HG02840 (cell line): ENCODE results near the gene IFITM10.

Experiments used
- ATAC-seq: cut with Tn5 transposase; IDR thresholded peaks from one replicate; pipeline ENCODE4 v1.9.1; 2021; ENCODE audit warnings: mild to moderate bottlenecking, moderate library complexity, moderate number of reproducible peaks; ENCODE audit not compliant: unreplicated experiment, low FRiP score

Gene IFITM10

GRCh38 chr11:1727096-1727690 is 23.2 kb downstream of the IFITM10 start:
- no peak for ATAC-seq

DNA sequence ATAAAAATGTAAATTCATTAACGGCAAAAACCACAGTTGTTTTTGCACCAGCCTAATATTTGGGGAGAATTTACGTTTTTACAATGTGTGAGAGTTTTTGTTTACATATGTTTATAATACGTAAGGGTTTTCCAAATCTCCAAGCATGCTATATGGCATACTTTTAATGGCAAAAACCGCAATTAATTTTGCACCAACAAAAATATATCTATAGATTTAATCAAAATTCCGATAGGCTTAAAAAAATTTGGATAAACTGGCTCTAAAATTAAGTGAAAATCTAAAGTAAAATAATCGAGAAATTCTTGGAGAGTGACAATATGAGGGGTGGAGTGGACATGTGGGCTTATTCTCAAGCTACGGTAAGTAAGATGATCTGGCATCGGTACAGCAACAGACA is 30.6 kb downstream of the IFITM10 start:
- ATAC-seq, result no peak

GRCh38 chr11:1718326-1718725 is 32.1 kb downstream of the IFITM10 start:
- no peak for ATAC-seq

GRCh38 chr11:1717745-1718144 is 32.6 kb downstream of the IFITM10 start:
- ATAC-seq, result no peak

DNA sequence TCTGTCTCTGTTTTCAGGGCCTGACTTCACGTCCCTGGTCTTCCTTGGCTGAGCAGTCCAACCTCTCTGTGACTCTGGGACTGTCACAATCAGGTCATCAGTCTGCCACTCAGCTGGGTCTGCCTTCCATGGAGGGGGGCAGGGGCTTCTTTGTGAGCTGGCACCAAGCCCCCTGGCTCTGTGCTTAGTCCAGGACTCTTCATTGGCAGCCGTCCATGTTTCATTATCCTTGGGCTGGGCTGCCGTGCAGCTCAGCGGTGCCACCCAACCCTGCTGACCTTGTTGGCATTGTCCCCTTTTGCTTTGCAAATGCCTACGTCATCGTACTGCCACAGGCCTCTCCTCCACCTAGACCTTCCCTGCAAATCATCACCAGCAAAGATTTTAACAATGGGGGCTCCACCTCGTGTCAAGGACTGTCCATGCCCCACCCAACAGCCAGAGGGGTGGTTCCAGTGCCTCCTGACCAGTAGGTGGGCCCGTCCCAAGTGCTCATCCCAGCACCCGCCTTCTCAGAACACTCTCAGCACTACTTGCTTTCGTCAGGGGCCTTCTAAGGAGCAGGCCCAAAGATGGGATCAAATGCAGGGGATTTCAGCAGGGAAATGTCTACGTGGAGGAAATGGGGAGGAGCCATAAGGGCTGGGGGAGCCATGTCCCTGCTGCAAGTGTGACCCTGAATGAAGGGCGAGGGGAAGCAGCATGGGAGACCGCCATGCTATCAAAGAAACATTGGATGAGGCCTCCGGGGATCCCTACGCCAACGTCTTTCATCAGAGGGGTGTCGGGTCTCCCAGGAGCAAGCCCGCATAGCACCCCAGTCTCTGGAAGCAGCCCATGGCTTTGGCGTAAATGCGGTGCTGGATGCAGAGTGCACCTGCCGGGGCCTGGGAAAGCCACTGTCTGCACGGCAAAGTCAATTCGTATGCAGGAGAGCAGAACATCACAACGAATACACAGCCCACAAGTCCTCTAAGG is 35.2 kb downstream of the IFITM10 start:
- ATAC-seq, result no peak

DNA sequence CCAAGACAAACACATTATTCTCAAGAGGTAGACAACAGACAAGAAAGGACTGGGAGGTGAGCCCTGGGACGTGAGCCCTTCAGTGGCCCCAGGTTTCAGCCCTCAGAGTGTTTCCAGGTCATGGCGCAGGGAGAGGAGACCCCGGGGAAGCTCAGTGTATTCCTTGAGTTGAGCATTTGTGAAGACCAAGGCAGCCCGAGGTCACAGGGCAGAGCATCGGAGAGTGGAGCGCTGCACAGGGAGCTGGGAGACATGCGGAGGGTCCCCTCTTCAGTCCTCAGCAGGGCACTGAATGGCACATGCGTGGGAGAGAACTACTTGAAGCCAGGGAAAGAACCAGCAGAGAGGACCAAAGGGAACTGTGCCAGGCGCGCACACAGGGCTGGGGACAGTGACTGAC is 41.7 kb downstream of the IFITM10 start:
- no peak for ATAC-seq

DNA sequence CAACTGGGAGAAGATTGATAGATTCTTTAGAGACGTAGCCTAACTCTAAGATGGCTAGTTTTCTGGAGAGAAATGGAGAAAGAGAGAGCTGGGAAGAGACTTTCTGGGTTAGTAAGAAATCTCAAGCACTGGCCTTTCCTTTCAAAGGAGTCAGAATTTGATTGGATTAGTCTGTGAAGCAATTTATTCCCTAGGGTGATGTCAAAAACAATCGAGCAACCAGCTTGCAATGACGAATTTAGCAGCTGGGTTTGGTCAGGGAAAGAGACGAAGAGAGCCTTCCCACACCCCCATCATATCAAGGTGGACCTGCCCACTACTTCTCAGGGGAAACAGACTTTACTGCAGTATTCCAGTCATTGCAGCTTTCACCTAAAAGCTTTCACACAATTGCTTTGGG is 42.6 kb downstream of the IFITM10 start:
- no peak for ATAC-seq

DNA sequence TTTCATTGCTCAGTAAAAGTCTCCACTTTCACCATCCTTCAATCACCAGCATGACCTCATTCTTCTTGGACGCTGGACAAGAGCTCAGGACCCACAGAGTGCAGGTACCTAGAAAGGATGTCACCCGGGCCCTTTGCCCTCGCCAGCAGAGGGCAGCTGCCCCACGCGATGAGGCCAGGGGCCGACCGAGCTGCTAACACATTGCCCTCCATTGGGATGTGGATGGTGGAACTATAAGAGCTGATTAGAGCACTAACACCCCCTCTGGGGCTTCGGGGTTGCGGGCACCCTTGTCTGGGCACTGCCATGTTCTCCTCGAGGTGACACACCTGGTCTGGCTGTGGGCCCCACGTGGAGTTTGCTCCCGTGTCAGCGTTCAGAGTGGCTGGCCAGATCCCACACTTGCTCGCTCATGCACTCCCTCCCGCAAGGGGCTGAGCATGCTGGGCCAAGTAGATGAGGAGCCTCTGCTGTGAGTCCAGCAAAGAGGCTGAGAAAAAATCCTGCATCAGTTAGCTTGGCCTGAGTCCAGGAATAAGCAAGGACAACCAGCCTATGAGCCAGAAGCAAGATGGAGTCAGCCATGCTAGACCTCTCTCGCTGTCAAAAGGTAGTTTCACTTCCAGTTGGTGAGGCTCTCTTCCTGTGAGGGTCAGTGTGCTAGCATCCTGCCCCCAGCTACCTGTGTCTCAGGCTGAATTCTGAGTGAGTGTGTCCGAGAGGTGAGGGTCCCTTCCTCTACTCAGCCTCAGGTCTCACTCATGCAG is 43.6 kb downstream of the IFITM10 start:
- no peak for ATAC-seq

GRCh38 chr11:1705126-1706052 is 45.0 kb downstream of the IFITM10 start:
- ATAC-seq, result no peak

DNA sequence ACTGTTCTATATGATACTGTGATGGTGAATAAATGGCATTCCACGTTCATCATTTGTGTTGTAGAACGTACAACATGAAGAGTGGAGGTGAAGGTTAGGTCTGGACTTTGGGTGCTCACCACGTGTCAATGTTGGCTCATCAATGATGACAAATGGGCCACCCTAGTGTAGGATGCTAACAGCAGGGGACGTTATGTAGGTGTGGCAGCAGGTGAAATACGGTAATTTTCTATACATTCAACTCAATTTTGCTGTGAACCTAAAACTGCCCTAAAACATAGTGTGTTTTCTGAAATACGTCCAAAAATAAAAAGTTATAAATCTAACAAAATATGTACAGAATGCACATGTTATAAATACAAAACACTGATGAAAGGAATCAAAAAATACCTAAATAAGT is 47.2 kb downstream of the IFITM10 start:
- no peak for ATAC-seq

DNA sequence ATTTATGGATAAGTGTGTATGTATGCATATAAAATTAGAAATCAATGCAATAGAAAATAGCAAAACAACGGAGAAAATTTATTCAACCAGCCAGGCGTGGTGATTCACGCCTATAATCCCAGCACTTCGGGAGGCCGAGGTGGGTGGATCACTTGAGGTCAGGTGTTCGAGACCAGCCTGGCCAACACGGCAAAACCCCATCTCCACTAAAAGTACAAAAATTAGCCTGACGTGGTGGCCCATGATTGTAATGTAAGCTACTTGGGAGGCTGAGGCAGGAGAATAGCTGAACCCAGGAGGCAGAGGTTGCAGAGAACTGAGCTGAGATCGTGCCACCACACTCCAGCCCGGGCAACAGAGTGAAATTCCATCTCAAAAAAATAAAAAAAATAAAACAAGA is 47.9 kb downstream of the IFITM10 start:
- no peak for ATAC-seq

DNA sequence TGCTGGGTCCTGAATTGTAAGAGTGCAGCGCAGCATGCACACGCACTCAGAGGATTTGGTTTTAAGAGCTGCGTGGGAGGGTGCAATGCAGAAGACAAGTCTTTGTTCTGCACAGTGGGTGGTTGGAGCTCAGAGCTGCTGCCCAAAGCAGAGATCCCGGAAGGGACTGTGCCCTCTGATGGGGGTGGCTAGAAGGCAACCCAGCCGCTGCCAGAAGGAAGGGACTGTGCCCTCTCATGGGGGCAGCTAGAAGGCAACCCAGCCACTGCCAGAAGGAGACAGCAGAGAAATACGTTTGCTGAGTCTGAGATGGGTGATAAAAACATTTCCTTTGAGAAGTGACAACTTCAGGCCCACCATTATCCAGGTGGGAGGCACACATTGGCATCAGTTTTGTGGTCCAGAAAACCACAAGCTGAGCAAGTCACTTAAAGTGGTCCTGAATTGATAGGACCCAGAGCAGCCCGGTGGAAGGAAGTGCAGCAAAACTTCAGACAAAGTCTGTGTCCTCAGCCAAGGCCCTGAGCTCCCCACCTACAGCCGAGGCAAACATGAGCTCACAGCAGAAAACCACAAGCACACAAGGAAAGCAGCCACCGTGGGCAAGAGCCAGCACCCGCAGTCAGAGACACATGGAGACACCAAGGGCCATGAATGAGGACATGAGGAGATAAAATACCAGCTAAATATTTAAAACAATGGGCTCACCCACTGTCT is 49.1 kb downstream of the IFITM10 start:
- ATAC-seq, result no peak

- ATAC-seq, result no peak
Observed at GRCh38 chr11:1699771-1700170, 50.6 kb downstream of the IFITM10 start.

DNA sequence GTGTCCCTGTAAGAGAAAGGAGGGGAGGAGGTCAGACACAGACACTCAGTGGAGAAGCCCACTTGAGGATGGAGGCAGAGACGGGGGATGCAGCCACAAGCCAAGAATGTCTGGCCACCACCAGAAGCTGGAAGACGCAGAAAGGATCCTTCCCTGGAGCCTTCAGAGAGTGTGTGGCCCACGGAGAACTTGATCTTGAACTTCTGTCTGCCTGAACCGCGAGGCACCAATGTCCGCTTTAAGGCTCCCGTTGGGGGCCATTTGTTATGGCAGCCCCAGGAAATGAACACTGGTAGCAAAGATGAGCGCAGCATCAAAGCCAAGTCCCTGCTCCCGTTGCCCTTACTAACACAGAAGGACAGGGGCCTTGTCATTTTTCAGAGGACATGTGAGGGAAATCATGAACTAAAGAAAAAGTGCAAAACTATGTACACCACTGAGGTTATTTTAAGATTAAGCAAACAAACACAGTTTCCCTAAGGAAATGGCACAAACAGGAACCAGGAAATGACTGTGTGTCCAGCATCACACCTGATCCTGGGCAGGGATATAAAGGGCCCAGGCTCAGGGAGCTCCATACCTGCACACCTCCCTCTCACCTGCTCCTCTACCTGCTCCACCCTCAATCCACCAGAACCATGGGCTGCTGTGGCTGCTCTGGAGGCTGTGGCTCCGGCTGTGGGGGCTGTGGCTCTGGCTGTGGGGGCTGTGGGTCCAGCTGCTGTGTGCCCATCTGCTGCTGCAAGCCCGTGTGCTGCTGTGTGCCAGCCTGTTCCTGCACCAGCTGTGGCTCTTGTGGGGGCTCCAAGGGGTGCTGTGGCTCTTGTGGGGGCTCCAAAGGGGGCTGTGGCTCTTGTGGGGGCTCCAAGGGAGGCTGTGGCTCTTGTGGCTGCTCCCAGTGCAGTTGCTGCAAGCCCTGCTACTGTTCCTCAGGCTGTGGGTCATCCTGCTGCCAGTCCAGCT is 53.5 kb downstream of the IFITM10 start, which contains the start of gene KRTAP5-6:
TSS of gene KRTAP5-6 (plus strand) at position 588 of the 963 bp plus-strand sequence. CDS start at position 639, 51 bp downstream.
- no peak for ATAC-seq

DNA sequence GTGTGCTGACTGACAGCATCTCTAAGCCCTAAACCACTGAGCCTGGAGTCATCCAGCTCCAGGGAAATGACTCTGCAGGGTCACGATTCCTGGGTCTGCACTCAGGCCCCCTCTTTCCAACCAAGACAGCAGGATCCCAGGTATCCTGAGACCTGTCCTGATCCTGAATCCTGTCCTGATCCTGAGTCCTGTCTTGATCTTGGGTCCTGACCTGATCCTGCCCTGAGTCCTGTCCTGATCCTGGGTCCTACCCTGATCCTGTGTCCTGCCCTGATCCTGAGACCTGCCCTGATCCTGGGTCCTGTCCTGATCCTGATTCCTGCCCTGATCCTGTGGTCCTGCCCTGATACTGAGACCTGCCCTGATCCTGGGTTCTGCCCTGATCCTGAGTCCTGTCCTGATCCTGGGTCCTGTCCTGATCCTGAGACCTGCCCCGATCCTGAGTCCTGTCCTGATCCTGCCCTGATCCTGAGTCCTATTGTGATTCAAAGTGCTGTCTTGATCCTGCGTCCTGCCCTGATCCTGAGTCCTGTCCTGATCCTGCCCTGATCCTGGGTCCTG is 54.8 kb downstream of the IFITM10 start:
- no peak for ATAC-seq

- no peak for ATAC-seq
Observed at GRCh38 chr11:1694846-1695547, 55.4 kb downstream of the IFITM10 start.
